Measurements from ENCODE around the gene SLIT3. TPM values are rescaled to one million over a fixed set of nuclear protein-coding genes. Genes with fewer than 3 reads are reported as not detected.

Gene SLIT3
- total RNA-seq, 4 donors from 2014 or later = 46.3 to 89.0 (median 68.0) TPM

DNA sequence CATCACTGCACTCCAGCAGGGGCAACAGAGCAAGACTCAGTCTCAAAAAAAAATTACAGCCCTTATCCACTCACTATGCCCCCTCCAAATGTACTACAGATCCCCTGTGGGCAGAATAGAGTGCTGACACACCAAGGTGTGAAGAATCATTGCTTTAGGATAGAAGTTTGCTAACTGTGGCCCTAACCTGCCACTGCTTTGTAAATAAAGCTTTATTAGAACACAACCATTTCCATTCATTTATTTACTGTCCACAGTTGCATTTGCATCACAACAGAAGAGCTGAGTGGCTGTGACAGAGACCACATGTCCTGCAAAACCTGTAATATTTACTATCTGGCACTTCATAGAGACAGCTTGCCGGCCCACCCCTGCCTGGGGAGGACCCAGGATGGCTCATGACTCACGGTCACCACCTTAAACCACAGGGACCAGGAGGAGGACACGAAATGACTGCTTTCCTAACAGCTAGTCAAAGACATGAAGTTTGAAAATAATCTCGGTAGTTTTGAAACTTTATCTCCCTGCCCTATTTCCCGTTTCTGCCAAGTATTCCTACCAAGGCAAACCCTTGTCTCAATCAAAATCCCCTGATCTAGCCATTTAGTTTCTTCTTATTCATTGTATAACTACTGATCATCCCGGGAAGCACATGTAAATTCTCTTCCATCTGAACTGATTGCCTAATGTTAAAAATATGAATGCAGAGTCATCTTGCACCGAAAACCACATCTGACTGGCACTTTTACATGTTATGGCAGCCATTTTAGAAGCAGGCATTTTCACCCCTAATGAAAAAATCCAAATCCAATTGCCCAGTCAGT is 206.1 kb downstream of the SLIT3 start:
- ATAC-seq (ENCODE audit: low FRiP score) = no peak
- DNase-seq (ENCODE audit: low spot score) = no peak
- TF ChIP-seq, protein P1, sequence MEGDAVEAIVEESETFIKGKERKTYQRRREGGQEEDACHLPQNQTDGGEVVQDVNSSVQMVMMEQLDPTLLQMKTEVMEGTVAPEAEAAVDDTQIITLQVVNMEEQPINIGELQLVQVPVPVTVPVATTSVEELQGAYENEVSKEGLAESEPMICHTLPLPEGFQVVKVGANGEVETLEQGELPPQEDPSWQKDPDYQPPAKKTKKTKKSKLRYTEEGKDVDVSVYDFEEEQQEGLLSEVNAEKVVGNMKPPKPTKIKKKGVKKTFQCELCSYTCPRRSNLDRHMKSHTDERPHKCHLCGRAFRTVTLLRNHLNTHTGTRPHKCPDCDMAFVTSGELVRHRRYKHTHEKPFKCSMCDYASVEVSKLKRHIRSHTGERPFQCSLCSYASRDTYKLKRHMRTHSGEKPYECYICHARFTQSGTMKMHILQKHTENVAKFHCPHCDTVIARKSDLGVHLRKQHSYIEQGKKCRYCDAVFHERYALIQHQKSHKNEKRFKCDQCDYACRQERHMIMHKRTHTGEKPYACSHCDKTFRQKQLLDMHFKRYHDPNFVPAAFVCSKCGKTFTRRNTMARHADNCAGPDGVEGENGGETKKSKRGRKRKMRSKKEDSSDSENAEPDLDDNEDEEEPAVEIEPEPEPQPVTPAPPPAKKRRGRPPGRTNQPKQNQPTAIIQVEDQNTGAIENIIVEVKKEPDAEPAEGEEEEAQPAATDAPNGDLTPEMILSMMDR (IDR thresholded peaks at IDR 0.05) = no peak

DNA sequence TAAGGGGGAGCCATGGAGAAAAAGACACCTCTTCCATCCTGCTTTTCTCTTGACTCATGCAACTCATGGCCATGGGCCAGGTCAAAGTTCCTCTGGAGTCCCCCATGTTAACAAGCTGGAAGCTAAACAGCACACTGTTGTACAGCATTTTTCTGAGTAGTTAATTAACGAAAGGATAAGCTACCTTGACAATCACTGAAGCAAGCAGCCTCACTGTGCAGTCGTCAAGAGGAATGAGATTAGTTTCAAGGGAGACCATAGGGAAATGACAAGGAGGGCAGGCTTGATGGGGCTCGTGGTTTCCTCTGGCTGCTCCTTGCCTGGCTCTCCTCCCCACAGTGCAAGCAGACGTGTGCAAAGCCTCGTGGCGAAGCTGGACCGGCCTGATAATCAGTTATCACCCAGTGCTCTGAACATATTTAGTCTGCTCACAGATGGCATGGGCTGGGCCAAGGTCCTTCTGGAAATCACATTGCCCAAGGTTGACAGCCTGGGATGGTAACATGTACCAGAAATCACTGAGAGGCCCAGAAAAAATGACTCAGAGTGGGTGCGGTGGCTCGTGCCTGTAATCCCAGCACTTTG is 209.5 kb downstream of the SLIT3 start:
- TF ChIP-seq, protein P1 (IDR thresholded peaks at IDR 0.05) = no peak
- DNase-seq (ENCODE audit: low spot score) = no peak
- ATAC-seq (ENCODE audit: low FRiP score) = no peak

DNA sequence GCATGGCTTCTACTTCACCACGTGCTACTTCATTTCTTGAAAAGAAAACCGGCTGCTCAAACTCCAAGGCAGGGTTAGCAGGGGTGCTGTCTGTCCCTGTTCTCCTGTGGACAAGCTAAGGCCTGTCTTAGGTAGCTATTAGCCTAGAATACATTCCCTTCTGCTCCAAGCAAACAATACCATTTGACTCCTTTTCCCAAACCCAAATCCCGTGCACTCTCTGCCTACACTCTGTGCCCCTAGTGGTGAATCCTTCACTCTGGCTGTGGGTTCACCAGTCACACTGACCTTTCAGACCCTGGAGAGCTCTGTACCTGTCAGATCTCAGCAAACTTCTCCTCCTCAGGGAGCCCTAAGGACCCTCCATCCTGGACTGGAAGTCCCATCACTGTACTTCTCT is 211.6 kb downstream of the SLIT3 start:
- ATAC-seq (ENCODE audit: low FRiP score) (no peak), DNase-seq (ENCODE audit: low spot score) (no peak)
- TF ChIP-seq, protein P1 (IDR thresholded peaks at IDR 0.05) = no peak

DNA sequence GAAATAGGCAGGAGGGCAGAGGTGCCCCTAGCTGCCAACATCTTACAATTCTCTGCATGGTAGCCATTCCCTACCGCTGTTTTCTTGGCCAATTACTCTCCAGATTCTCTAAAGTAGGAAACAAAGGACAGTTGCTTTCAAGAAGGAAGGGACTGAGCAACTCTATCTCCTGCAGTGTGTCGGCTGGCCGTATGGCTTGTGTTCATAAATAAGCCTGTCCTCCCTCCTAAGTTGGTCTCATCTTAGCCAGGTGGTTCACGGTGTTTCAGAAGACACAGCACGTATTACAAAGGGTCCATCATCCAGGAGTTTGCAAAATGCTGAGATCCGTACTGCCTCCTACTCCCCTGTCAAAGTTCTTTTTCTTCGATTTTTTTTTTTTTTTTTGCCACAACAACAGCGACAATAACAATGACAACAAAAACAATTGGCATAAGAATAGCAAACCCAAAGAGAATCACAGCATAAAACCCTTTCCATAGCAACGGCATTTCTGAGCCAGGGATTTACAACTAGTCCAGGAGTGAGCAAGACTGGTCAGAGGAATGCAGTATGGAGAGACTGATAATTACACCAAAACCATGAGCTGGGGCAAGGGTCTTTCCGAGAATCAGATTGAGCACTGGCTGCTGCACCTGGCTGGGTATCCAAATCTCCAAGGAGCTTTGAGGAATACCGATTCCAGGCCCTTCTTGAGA is 212.8 kb downstream of the SLIT3 start:
- no peak for ATAC-seq (ENCODE audit: low FRiP score)
- TF ChIP-seq, protein P1 (IDR thresholded peaks at IDR 0.05) = no peak

DNA sequence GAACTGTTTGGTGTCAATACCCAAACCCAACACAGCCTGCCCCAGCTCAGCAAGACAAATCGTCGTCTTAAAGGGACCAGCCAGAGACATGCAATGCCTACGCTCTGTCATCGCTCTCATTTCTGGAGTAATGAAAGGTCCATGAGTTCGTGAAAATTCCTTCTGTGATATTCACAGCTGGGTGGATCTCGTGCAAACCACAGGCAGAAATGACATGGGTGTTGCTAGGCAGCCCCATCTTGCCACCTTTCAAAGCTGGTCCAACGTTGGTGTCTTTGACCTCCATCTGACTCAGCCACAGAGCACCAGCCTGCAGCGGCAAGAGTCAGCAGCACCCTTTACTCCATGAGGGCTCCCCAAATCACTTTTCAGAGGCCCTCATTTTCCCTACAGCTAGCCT is 215.3 kb downstream of the SLIT3 start:
- ATAC-seq (ENCODE audit: low FRiP score) = no peak
- TF ChIP-seq, protein P1 (IDR thresholded peaks at IDR 0.05) = no peak
- no peak for DNase-seq (ENCODE audit: low spot score)

More for the DNA sequence above, 212.8 kb downstream of the SLIT3 start:
- DNase-seq (ENCODE audit: low spot score) = no peak

DNA sequence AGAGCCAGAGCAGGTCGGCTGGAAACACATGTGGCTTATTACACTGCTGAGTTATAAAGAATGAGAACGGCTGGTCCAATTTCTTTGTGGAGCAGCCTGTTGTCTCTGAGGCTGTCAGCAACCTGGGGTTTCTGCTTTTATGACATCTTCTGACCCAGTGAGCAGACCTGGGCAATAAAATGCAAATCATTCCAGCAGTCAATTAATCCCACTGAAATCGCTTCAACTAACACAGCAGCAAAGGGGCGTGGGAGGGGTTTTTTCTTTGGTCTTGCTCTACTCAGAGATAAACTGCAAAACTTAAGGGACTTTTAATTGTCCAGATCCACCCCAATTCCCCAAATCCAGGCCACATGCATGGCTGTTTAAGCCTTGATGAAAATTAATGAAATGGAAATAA is 215.7 kb downstream of the SLIT3 start:
- TF ChIP-seq, protein P1 (IDR thresholded peaks at IDR 0.05) = no peak
- no peak for ATAC-seq (ENCODE audit: low FRiP score)
- DNase-seq (ENCODE audit: low spot score) = no peak

All from omental fat pad (tissue), 4 donors.